Endothelial cell of umbilical vein (primary cell): ENCODE results near the gene KLHDC4. TPM values are rescaled to one million over a fixed set of nuclear protein-coding genes. Genes with fewer than 3 reads are reported as not detected.

Experiments
- BruUV-seq: library from RNA; stranded (reverse); fragments of 400-500 nt; replicated peaks from 2 replicates; lab custom pipeline; 2021; lab: Mats Ljungman, UMichigan
- CTCF ChIA-PET: fragments of 300-600, 350-600 bp; sonication (Branson Sonifier 250); formaldehyde crosslinking; loops from one replicate; lab custom pipeline; 2021; ENCODE audit warnings: antibody characterized with exemption, inconsistent platforms; lab: Charles Lee
- POLR2A ChIA-PET: fragments of 300-600, 350-600 bp; sonication (Branson Sonifier 250); formaldehyde crosslinking; loops from one replicate; lab custom pipeline; 2021; ENCODE audit warnings: antibody characterized with exemption, inconsistent platforms; lab: Charles Lee
- DNase-seq: peaks from one replicate; pipeline ENCODE4 v3.0.0-alpha.2; 2011; ENCODE audit warnings: low read depth, low spot score
- FAIRE-seq: peaks from 2 replicates; lab custom pipeline; 2011; peaks lifted over from hg19 to GRCh38; lab: Jason Lieb, UNC
- H2AFZ ChIP-seq: 2 replicates; pipeline ENCODE4 v1.6.0; 2012; ENCODE audit warnings: low read depth, low read length, control low read depth, inconsistent platforms
- H3K27ac ChIP-seq: 2 replicates; pipeline ENCODE4 v1.5.1; 2011; ENCODE audit warnings: low read depth, mild to moderate bottlenecking, control low read depth, low read length, moderate library complexity; ENCODE audit not compliant: insufficient read depth
- H3K27me3 ChIP-seq, 2 experiments: 2 replicates each; pipeline versions ENCODE4 v1.6.0 to v1.6.1; 2011; ENCODE audit warnings: low read length in 2 of 2, mixed read lengths in 1 of 2; ENCODE audit not compliant: control insufficient read depth in 2 of 2, insufficient read depth in 2 of 2
- H3K36me3 ChIP-seq, 2 experiments: 2 replicates in 1 of 2; 3 replicates in 1 of 2; pipeline ENCODE4 v1.5.1; 2011; ENCODE audit warnings: low read length in 2 of 2, mild to moderate bottlenecking in 1 of 2, moderate library complexity in 1 of 2; ENCODE audit not compliant: control insufficient read depth in 2 of 2, insufficient read depth in 2 of 2; ENCODE audit errors: extremely low read depth in 1 of 2
- H3K4me1 ChIP-seq: 3 replicates; pipeline ENCODE4 v1.5.1; 2011; ENCODE audit warnings: mild to moderate bottlenecking, low read length; ENCODE audit not compliant: control insufficient read depth, insufficient read depth; ENCODE audit errors: extremely low read depth
- H3K4me2 ChIP-seq: 2 replicates; pipeline ENCODE4 v1.6.1; 2011; ENCODE audit warnings: low read length, control low read depth, mixed read lengths; ENCODE audit not compliant: insufficient read depth
- H3K4me3 ChIP-seq, 3 experiments: fragments of 200-600 bp in 1 of 3; sonication (generic), shearing (Covaris generic) in 1 of 3; replicated peaks in 1 of 3; 2 replicates each; pipeline ENCODE4 v1.5.1; 2011 to 2016; ENCODE audit warnings: control low read depth in 3 of 3, low read length in 3 of 3, mild to moderate bottlenecking in 2 of 3, inconsistent platforms in 1 of 3, low read depth in 1 of 3, moderate library complexity in 1 of 3; ENCODE audit not compliant: insufficient read depth in 1 of 3
- H3K79me2 ChIP-seq: 2 replicates; pipeline ENCODE4 v1.6.0; 2012; ENCODE audit warnings: low read length, inconsistent platforms; ENCODE audit not compliant: control insufficient read depth, insufficient read depth
- H3K9ac ChIP-seq: replicated peaks from 2 replicates; pipeline ENCODE3; 2011; ENCODE audit warnings: low read length, control low read depth; ENCODE audit not compliant: insufficient read depth; ENCODE audit errors: extremely low read depth
- H3K9me1 ChIP-seq: replicated peaks from 3 replicates; pipeline ENCODE4 v1.6.0; 2011; ENCODE audit warnings: mild to moderate bottlenecking, low read length; ENCODE audit not compliant: control insufficient read depth, insufficient read depth; ENCODE audit errors: extremely low read depth
- H3K9me3 ChIP-seq: replicated peaks from 2 replicates; pipeline ENCODE4 v1.5.1; 2012; ENCODE audit warnings: low read length, inconsistent platforms; ENCODE audit not compliant: control insufficient read depth, insufficient read depth
- H4K20me1 ChIP-seq: replicated peaks from 2 replicates; pipeline ENCODE3; 2011; ENCODE audit warnings: mild to moderate bottlenecking, low read length; ENCODE audit not compliant: control insufficient read depth, insufficient read depth; ENCODE audit errors: extremely low read depth
- CTCF ChIP-seq, 2 donors: IDR thresholded peaks; 1 replicate in 1 of 2; 2 replicates in 1 of 2; pipeline ENCODE4 v1.5.1; 2011; ENCODE audit warnings: low read length in 2 of 2, mild to moderate bottlenecking in 2 of 2, moderate library complexity in 2 of 2, control low read depth in 1 of 2, inconsistent platforms in 1 of 2, low read depth in 1 of 2; ENCODE audit not compliant: insufficient read depth in 1 of 2; ENCODE audit errors: extremely low read depth in 1 of 2
- EZH2 ChIP-seq: IDR thresholded peaks from 2 replicates; pipeline ENCODE4 v1.6.1; 2012; ENCODE audit warnings: borderline replicate concordance, low read depth, mild to moderate bottlenecking, moderate library complexity, low read length, inconsistent platforms; ENCODE audit not compliant: severe bottlenecking
- FOS ChIP-seq: IDR thresholded peaks from 2 replicates; pipeline ENCODE4 v1.6.1; 2011; ENCODE audit warnings: mild to moderate bottlenecking, low read length, moderate library complexity, borderline replicate concordance; ENCODE audit not compliant: insufficient read depth
- GATA2 ChIP-seq: IDR thresholded peaks from 2 replicates; pipeline ENCODE4 v1.7.0; 2011; ENCODE audit warnings: low read depth, mild to moderate bottlenecking, moderate library complexity, mixed read lengths, low read length; ENCODE audit not compliant: insufficient read length, insufficient read depth
- JUN ChIP-seq: IDR thresholded peaks from 2 replicates; pipeline ENCODE4 v1.6.1; 2011; ENCODE audit warnings: borderline replicate concordance, low read depth; ENCODE audit not compliant: insufficient read length, insufficient read depth
- MYC ChIP-seq: IDR thresholded peaks from one replicate; pipeline ENCODE4 v1.6.1; 2011; ENCODE audit warnings: mild to moderate bottlenecking, low read depth, low read length
- POLR2A ChIP-seq: IDR thresholded peaks from 2 replicates; pipeline ENCODE4 v1.6.1; 2012; ENCODE audit warnings: low read depth, mild to moderate bottlenecking, control low read depth, low read length
- POLR2AphosphoS5 ChIP-seq: IDR thresholded peaks from 2 replicates; pipeline ENCODE4 v1.6.1; 2012; ENCODE audit warnings: low read depth, mild to moderate bottlenecking, control low read depth, low read length, moderate library complexity; ENCODE audit not compliant: insufficient read depth
- dilution Hi-C: fragments of 300-500 bp; cut with MboI; formaldehyde crosslinking; loops from one replicate; pipeline ENCODE4 v1.15.0; 2019; ENCODE audit warnings: low sequenced_read_pairs; ENCODE audit not compliant: extremely low pct_ligation_motif_present
- intact Hi-C: fragments of 100-400 bp; cut with micrococcal nuclease; formaldehyde crosslinking; loops from one replicate; pipeline ENCODE4 v1.10.0; 2022
- polyA plus RNA-seq, 4 experiments: library from polyadenylated mRNA; depleted of rRNA in 3 of 4; stranded (reverse) in 3 of 4; unstranded in 1 of 4; fragments of >200 nt; gene quantifications; 2 replicates each; pipeline versions ENCODE4 v1.2.1 to v1.2.3, GENCODE V29; 2011 to 2012; ENCODE audit warnings: missing spikeins in 1 of 4
- total RNA-seq: library from RNA; stranded (reverse); gene quantifications from 2 replicates; pipeline ENCODE4 v1.2.3, GENCODE V29; 2021
- TF ChIP-seq, protein P1 (sequence below): IDR thresholded peaks from 2 replicates; pipeline ENCODE4 v1.6.1; 2011; ENCODE audit not compliant: insufficient read depth, insufficient read length

KLHDC4 gene
- total and polyA plus RNA-seq, 2 donors (not counting 3 experiments of a cell fraction or from before 2014, with no cell fraction given) = 24.7 to 46.2 TPM

GRCh38 chr16:87715231-87715630 lies 50.6 kb downstream of the KLHDC4 start:
- Histone ChIP-seq H3K4me3 (no peak overlapping the region), H3K4me1 (no peaks in the 10 kb centered on the region), H3K27ac (no peak overlapping the region), H3K36me3 (peaks cover 4 to 28% of the 10 kb centered on the region in 2 experiments), H4K20me1 (no peaks in the 10 kb centered on the region), H3K9me1 (no peaks in the 10 kb centered on the region), H3K9ac (no peak overlapping the region), H2AFZ (no peak overlapping the region), H3K79me2 (no peaks in the 10 kb centered on the region), H3K27me3 (no peaks in the 10 kb centered on the region), H3K9me3 (no peaks in the 10 kb centered on the region), H3K4me2 (no peak overlapping the region)
- DNase-seq (no peak), FAIRE-seq (no peak)
- no peak for TF ChIP-seq POLR2A
- TF ChIP-seq, protein P1, sequence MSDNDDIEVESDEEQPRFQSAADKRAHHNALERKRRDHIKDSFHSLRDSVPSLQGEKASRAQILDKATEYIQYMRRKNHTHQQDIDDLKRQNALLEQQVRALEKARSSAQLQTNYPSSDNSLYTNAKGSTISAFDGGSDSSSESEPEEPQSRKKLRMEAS = no peak
- no peak for TF ChIP-seq GATA2
- BruUV-seq = no TSS peak
- dilution Hi-C loops = no loop called here
- ChIA-PET POLR2A (no interaction called here), CTCF (interaction anchor here (1.4 kb wide), 1 partner anchor 10 kb away, joined by 4 read pairs; no protein-coding TSS in a partner anchor)
- intact Hi-C loops = no loop called here

- Histone ChIP-seq H3K9me1 (no peaks in the 10 kb centered on the region), H3K36me3 (peaks cover 4 to 34% of the 10 kb centered on the region in 2 experiments), H3K9me3 (no peaks in the 10 kb centered on the region), H3K4me2 (no peak overlapping the region), H2AFZ (no peak overlapping the region), H3K9ac (no peak overlapping the region), H4K20me1 (no peaks in the 10 kb centered on the region), H3K79me2 (no peaks in the 10 kb centered on the region), H3K4me3 (no peak overlapping the region), H3K27ac (no peak overlapping the region), H3K4me1 (no peaks in the 10 kb centered on the region), H3K27me3 (no peaks in the 10 kb centered on the region)
- DNase-seq (no peak), FAIRE-seq (no peak)
- CTCF ChIA-PET = interaction anchor here (1.3 kb wide), 1 partner anchor 11 kb away, joined by 3 read pairs; no protein-coding TSS in a partner anchor
- no TSS peak for BruUV-seq
- POLR2A ChIA-PET = no interaction called here
- TF ChIP-seq, protein P1 = no peak
- TF ChIP-seq EZH2 (no peak), CTCF (IDR thresholded peaks at IDR 0.05; ENCODE audit: extremely low read depth in 1 of 2, insufficient read depth in 1 of 2, low read depth in 1 of 2, low read length in 2 of 2) (no peak), POLR2A (no peak), GATA2 (no peak), POLR2AphosphoS5 (no peak), FOS (no peak), JUN (no peak), MYC (no peak)
- dilution Hi-C loops (no loop called here), intact Hi-C loops (no loop called here)
Observed at GRCh38 chr16:87713451-87714229, 52.1 kb downstream of the KLHDC4 start.
